HG03159 (cell line): ENCODE results near the gene SREBF1.
A peak's percentile ranks its signal among the peaks of the same experiment; 100 is the strongest.
"Not testable (repeated sequence)": the region's sequence is repeated elsewhere in the genome, so short reads cannot be mapped to it uniquely, and the experiment has no call there.

Source experiments
- ATAC-seq: cut with Tn5 transposase; IDR thresholded peaks from one replicate; pipeline ENCODE4 v1.9.1; 2021; ENCODE audit warnings: mild to moderate bottlenecking, moderate library complexity; ENCODE audit not compliant: unreplicated experiment

Gene SREBF1

DNA sequence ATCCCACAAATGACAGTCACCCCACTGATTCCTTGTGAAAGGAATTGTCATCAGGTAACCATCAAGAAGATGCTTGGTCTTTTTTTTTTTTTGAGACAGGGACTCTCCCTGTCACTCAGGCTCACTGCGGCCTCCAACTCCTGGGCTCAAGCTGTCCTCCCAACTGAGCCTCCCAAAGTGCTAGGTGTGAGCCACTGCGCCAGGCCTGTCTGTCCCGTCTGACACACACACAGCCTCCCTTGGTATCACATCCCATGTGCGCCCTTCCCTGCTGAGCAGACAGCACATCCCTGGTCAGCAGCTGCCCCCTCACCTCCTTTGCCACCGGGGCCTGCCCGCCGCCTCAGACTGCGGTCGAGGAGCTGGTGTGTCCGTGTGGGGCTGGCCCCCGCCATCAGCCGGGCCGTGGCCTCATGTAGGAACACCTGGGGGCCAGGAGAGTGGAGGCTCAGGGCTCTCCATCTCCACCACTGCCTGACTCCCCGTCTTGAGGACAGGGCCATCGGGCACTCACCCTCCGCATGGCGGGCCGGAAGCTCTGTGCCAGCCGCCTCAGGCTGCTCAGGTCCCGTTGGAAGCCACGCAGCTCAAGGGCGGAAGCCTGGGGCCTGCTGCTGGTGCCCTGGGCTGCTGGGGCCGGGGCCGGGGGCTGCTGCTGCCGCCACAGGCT, 23.6 kb downstream of the SREBF1 start:
- no peak for ATAC-seq

DNA sequence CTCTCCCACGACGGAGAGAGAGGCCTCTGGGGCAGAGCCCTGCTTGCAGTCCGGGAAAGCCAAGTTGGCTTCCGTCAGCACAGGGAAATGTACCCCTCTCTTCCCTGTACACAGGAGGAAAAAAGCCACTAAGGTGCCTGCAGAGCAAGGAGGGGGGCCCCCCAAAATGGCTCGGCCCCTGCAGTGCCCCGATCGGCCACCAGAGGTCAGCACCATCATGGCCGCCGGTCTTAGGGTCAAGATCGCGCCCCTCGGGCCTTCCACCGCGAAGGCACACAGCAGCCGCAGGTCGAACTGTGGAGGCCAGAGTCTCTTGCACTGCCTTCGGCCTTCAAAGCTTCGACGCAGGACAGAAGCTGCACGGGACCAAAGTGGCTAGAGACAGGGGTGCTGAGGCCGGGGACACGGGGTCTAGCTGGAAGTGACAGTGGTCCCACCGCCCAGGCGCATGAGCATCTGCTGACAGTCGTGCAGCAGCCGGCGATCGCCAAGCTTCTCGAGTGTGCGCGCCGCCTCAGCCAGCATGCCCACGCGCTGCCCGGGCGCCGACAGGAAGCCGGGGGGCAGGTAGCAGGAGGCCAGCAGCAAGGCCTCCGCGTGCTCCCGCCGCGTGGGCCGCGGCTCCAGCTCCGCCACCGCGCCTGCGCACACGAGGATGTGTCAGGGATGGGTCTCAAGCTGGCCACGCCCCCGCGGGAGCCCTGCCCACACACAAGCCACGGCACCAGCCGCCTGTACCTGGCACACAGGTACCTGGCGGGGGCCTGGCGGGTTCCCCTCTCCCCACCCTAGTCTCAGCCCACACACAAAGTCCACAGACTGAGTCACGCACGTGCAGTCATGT, 24.4 kb downstream of the SREBF1 start:
- no peak for ATAC-seq

DNA sequence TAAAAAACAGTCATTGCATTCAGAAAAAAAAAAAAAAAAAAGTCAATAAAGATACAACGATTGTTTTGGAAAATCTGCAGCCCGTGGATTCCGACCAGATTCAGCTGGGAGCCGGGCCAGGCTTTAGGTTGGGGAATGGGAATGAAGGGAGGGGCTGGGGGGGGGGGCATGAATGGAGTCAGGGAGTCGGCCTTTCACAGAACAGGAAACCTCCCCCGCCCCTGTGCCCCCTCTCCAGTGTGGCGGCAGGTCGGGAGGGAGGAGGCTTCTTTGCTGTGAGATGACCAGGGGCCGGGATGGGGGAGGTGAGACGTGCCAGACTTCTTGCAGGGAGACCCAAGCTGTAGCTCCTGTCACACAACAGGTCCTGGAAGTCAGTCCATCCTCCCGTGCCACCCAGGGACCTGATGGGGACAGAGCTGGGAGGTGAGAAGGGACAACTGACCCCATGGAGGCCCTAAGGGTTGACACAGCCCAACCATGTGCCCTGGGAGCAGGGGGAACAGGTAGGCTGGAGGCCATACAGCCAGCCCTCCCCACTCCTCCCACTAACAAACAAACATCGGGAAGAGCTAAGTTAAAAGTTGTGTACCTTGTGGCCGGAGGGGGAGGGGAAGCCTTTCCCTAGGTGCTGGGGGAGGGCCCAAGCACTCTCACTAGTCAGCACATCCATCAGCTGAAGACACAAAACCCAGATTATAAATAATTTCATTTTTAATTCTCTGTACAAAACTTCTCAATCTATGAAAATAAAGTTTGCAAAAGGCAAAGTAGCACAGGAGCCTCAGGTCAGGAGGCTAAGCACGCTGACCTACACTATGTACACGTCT, 25.2 kb downstream of the SREBF1 start:
- ATAC-seq, result no peak

DNA sequence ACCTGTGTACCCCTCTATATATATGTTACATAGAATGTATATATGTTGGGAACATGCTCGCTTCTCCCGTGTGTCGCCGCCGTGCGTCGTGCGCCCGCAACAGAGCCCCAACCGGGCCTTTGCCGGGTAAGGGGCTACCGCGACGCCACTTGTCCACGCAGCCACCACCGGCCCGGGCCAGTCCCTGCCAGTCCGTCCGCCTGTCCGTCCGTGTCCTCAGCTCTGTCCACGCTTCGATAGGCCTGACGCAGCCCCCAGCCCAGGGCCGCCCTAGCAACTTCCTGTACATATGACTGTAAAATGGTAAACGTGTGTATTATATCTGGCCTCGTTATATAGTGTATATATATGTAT, 25.9 kb downstream of the SREBF1 start:
- ATAC-seq, result no peak

DNA sequence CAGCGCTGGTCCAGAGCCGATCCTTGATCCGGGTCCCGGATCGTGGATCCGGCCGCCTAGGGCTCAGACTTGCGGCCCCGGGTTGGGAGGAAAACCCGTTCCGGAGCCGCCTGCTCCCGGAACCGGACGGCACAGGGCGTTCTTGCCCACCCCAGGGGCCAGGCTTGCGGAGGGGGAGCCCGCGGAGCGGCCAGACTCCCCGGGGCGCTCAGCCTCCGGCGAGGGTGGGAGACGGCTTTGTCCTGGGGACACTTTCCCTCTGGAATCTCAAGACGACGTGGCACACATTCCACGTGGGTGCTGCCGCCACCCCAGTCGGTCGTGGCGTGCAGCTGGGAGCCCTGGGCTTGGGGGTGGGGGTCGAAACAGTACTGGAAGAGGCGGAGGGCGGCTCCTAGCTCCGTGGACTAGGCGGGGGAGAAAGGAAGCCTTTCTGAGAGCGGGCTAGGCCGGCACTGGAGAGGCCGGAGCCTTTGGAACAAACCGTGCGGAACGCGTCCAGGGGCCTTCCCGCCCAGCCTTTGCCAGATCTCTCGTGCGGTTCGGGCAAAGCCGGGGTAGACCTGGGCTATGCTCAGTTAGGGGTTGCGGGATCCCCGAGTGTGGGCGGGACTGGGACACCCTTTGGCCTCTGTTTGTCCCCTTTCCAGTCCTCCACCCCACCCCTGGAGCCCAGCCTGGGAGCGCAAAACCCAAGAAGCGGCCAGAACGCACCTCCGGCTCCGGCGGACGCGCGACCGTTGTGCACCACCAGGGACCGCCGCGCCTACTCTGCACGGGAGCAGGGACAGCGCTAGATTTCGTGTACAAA, 26.5 kb downstream of the SREBF1 start:
- ATAC-seq, result no peak

DNA sequence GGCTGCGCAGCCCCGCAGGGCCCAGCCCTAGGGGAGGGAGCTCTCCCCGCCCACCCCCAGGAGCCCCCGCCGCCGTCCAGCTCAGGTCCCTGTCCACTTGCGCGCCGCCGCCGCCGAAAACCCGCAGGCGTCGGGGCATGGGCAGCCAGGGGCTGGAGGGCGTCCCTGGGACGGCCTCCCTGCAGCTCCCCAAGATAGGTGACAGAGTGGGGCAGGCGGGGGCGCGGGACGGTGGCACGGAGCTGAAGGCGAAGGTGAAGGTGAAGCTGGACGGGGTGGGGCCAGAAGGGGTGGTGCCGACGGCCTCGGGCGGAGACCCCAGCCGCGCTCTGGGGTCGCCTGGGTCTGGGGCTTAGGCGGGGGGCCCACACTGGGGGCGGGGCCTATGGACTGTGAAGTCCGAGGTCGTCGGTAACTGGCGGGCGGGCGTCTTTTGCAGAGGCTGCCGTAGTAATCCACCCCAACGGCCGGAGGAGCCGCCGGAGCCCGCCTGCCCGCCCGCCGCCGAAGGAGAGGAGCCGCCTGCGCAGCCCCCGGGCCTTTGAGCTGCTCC, 27.2 kb downstream of the SREBF1 start:
- ATAC-seq, result no peak

DNA sequence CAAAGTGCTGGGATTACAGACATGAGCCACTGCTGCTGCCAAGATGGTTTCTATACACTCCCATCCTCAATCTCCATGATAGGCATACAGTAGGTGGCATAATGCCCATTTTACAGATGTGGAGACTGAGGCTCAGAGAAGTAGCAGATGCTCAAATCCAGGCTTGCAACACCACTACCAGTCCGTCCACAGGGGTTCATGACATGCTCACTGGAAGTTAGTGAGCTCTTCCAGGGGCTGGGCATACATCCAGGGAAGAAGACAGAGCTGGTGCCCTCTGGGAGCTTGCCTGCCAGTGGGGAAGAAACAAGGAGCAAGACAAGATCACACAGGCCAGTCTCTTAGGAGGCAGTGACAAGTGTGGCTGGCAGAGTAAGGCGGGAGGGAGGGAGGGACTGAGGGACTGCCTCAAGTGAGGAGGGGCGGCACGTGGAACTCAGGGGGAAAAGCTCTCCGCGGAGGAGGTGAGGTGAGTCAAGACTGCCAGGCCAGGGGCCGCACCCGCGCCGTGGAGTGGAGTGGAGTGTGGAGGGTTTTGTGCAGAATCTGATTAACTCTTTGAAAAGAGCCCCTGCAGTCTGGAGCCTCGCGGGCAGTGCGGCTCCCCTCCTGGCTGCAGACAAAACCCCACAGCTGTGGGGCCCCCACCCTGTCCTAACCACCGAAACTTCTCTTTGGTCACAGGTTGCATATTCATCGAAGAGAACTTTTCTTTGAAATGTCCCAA, 27.9 kb downstream of the SREBF1 start:
- peak; percentile 44 for ATAC-seq

DNA sequence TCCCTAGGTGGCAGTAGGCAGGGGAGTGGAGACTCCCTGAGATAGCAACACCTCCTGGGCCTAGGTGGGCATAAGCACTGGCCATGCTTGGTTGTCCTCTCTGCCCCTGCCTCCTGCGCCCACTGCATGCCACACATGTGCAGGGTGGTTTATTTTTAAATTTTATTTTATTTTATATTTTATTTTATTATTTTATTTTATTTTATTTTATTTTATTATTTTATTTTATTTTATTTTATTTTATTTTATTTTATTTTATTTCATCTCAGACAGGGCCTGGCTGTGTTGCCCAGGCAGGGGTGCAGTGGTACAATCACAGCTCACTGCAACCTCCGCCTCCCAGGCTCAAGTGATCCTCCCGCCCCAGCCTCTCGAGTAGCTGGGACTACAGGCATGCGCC, 28.6 kb downstream of the SREBF1 start:
- ATAC-seq, result not testable (repeated sequence)

DNA sequence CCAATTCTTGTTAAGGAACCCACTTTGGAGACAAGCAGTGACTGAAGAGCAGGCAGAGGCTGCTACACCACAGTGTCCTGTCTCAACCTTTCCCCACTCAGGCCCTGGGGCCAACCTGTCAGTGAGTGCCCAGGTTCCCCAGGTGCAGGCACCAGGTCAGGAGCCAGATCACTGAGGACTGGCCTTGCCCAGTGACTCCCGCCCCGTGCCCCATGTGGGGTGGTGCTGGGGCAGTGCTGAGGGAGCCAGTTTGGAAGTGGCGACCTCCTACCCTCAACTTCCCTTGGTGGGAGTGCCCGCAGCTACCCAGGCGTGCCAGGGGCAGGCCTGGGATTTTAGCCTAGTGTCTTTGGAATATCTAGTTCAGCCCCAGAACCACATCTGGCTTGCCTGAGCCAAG, 29.3 kb downstream of the SREBF1 start:
- no peak for ATAC-seq

DNA sequence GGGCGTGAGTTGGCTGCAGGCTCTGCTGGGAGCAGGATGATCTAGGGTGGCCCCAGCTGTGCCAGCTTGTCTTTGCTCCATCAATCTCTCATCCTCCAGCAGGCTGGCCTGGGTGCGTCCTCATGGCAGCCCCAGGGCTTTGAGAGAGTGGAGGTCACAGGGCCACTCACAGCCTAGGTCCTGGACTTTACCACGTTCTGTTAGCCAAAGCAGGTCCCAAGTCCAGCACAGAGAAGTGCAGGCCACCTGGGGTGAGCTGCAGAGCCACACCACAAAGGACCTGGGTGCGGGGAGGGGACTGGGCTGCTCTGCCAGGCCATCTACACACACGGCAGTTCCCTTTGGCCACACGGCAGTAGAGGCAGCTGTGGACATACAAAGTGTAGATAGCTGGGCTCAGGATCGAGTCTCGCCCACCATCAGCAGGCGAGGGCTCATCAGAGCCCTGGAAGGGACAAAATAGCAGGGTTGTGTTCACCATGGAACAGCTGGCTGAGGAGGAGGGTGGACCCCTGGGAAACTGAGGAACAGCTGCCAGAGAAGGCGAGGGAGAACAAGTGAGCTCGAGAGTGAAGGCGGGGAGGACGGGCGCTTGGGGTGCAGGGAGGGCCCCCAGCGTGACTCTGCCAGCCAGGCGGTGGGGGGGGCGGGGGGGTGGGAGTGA, 30.0 kb downstream of the SREBF1 start:
- no peak for ATAC-seq

DNA sequence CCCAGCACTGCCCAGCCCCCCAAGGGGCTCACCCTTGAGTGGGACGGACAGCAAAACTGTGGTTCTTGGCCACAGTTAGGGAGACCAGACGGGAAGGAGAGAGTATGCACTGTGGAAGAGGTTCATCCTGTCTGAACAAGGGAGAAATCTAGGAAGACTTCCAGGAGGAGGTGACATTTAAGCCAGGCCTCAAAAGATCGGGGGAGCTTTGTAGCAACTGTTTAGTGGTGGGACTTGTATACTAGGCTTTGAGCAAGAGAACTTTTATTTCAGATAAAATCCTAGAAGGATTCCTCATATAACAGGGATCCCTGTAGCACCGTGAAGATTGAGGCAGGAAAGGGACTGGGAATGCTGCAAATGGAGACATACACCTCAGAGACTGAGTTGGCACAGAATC, 30.8 kb downstream of the SREBF1 start:
- no peak for ATAC-seq

DNA sequence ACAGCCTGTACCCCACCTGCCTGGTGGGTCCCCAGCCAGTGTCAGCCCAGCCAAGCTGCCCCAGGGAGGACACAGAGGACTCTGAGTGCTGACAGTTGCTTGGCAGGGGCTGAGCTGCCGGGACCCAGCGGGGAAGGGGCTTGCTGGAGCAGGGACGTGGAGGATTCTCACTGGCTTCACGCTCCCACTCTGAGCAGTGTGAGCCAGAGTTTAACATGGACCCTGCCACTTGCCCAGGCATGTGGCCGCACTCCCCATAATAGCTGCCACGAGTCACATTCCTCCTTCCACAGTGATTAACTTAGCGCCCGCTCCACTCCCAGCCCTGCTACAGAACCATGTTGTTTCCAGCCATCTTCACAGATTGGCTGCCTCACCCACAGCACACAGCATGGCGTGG, 31.2 kb downstream of the SREBF1 start:
- ATAC-seq, result no peak

DNA sequence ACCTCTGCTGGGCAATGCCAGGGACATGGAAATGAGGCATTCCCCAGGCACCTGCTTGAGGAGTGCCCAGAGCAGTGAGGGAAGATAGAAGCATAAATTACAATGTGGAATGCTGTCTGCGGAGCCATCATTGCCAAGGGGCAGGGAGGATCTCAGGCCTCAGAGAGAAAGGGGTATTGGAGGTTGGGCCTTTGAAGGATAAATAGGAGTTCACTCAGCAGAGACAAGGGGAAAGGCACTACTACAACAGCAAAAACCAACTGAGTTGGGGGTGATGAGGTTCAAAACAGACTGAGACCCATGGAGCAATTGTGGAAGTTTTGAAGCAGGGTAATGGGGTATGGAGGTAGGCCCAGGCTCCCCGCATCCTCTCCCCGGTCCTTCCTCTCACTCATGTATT, 32.8 kb downstream of the SREBF1 start:
- ATAC-seq, result no peak

DNA sequence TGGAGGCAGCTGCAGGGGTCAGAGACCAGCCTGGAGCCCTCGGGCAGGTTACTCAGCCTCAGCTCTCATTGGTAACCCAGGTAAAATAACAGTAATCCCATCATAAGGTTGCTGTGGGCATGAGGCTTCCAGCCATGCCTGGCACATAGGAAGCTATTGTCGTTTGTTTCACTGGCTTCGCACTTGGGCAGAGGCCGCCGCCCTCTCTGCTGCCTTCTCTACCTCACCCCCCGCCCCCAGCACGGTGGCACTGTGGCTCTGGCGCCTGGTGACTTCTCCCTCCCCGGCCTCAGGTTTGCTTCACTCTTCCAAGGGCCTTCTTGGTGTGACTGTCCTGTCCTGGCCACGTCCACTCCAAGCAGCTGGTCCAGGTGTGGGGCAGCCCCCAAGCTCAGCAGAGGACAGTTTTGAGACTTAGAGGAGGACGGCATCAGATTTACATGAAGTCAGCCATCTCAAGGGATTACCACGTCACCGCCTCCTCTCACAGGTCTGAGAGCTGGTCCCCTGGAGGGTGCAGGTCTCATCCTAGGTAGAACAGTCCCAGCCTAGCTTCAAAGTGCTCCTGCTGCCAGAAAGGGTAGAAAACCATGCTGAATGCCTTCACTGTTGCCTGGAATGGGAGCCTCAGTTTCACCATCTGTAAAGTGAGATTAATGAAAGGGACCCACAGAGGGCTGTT, 34.8 kb downstream of the SREBF1 start:
- ATAC-seq, result no peak

DNA sequence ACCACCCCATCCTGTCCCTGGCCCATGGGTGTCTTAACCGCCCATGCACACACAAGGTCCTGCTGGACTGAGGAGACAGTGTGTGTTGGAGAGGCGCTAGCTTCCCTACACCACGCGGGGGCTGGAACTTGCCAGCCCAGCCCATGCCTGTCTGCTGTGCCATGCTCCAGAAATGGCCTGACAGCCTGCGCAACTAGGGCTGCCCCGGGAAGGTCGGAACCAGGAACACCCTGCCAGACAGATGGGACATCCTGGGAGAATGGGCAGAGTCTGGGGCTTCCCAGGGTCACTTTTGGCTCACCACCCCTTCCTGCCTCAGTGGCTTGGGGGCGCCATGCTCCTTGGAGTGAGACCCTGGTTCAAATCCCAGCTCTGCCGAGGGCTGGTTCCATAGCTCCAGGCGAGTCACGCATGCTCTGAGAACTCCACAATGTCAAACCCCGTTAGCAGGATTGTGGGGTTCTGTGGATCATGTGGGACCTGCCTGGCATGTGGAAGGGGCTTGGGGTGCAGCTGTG, 36.2 kb downstream of the SREBF1 start:
- no peak for ATAC-seq

DNA sequence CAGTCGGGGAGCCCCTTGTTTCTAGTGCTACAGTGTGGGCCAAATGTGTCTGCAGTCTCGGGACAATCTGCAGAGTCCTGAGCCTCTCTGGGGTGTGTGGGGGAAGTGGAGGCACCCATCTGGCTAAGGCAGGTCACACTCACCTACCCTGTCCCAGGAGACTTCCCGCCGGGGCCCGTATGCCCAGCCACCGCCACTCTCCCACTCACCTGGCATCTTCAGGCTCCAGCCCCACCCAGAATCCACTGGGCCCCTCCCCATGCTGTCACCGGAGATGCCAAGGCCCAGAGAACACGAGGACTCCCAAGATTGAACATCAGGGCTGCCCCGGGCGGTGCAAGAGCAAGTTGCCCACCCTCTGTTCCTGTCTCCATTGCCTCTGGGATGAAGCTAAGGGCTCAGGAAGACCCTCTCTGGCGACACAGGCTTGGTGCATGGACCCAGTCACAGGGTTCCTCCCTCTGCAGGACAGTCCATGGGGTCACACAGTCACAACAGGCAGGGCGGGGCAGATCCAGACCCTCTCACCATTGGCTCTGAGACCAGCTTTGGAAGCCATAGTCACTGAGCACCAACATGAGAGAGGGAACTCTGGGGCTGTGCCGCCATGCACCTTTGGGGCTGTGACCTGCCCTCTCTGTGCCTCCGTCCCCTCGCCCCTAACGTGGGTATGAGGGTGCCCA, 38.1 kb downstream of the SREBF1 start:
- no peak for ATAC-seq

DNA sequence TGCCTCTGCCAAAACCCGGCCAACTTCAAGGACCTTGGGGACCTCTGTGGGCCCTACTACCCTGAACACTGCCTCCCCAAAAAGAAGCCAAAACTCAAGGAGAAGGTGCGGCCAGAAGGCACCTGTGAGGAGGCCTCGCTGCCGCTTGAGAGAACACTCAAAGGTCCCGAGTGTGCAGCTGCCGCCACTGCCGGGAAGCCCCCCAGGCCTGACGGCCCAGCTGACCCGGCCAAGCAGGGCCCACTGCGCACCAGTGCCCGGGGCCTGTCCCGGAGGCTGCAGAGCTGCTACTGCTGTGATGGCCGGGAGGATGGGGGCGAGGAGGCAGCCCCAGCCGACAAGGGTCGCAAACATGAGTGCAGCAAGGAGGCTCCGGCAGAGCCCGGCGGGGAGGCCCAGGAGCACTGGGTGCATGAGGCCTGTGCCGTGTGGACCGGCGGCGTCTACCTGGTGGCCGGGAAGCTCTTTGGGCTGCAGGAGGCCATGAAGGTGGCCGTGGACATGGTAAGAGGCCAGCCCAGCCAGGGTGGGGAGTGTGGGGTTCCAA, 38.7 kb downstream of the SREBF1 start:
- ATAC-seq, result no peak
